GM12878 (cell line): ENCODE results near the gene DYNLT3. TPM values are rescaled to one million over a fixed set of nuclear protein-coding genes. Genes with fewer than 3 reads are reported as not detected.
A peak's percentile ranks its signal among the peaks of the same experiment; 100 is the strongest.

ENCODE experiments used
- ATAC-seq: fragments of 200-7000 bp; cut with Tn5 transposase; 3 replicates; pipeline ENCODE4 v1.9.1; 2020; ENCODE audit warnings: mild to moderate bottlenecking, moderate library complexity
- BruUV-seq: library from RNA; stranded (reverse); fragments of 400-500 nt; replicated peaks from 2 replicates; lab custom pipeline; 2021; lab: Mats Ljungman, UMichigan
- CTCF ChIA-PET: fragments of 300-600 bp; sonication (Branson Sonifier 250); formaldehyde crosslinking; extraction: SDS; loops from one replicate; lab custom pipeline; 2021; ENCODE audit warnings: inconsistent platforms; lab: Yijun Ruan, JAX
- POLR2A ChIA-PET: fragments of 350-600 bp; formaldehyde crosslinking; extraction: SDS; loops from one replicate; lab custom pipeline; 2021; ENCODE audit warnings: inconsistent platforms; lab: Charles Lee
- RAD21 ChIA-PET: fragments of 300-600 bp; sonication (Branson Sonifier 250); formaldehyde crosslinking; loops from one replicate; lab custom pipeline; 2023; ENCODE audit warnings: antibody characterized with exemption; ENCODE audit not compliant: unreplicated experiment; lab: Charles Lee
- SMC1A ChIA-PET: fragments of 300-600 bp; sonication (Branson Sonifier 250); formaldehyde crosslinking; loops from one replicate; lab custom pipeline; 2023; ENCODE audit not compliant: unreplicated experiment, uncharacterized antibody; lab: Charles Lee
- DNase-seq: peaks from one replicate; pipeline ENCODE4 v3.0.0-alpha.2; 2011; ENCODE audit warnings: low read depth, low spot score
- FAIRE-seq: peaks from 3 replicates; lab custom pipeline; 2011; peaks lifted over from hg19 to GRCh38; lab: Jason Lieb, UNC
- H2AFZ ChIP-seq: 2 replicates; pipeline ENCODE4 v1.6.0; 2011; ENCODE audit warnings: low read depth, low read length, control low read depth; ENCODE audit not compliant: control insufficient read depth
- H3K27ac ChIP-seq: 2 replicates; pipeline ENCODE4 v1.5.1; 2011; ENCODE audit warnings: control low read depth; ENCODE audit not compliant: control insufficient read depth, insufficient read depth
- H3K27me3 ChIP-seq, 2 experiments: replicated peaks in 1 of 2; 2 replicates each; pipeline versions ENCODE4 v1.6.0 to v1.6.1; 2011; ENCODE audit warnings: low read length in 1 of 2; ENCODE audit not compliant: control insufficient read depth in 2 of 2, insufficient read depth in 2 of 2
- H3K36me3 ChIP-seq, 2 experiments: 2 replicates each; pipeline ENCODE4 v1.5.1; 2011; ENCODE audit warnings: low read length in 1 of 2; ENCODE audit not compliant: control insufficient read depth in 2 of 2, insufficient read depth in 2 of 2
- H3K4me1 ChIP-seq: 2 replicates; pipeline ENCODE4 v1.6.1; 2011; ENCODE audit warnings: mild to moderate bottlenecking, low read length, moderate library complexity, mixed read lengths; ENCODE audit not compliant: control insufficient read depth, insufficient read depth
- H3K4me2 ChIP-seq: 2 replicates; pipeline ENCODE4 v1.6.0; 2011; ENCODE audit warnings: control low read depth; ENCODE audit not compliant: control insufficient read depth, insufficient read depth
- H3K4me3 ChIP-seq: fragments of 200-600 bp; sonication (generic); 2 replicates; pipeline ENCODE4 v1.5.1; 2016
- H3K79me2 ChIP-seq: 2 replicates; pipeline ENCODE4 v1.6.0; 2011; ENCODE audit warnings: low read length; ENCODE audit not compliant: control insufficient read depth, insufficient read depth
- H3K9ac ChIP-seq: 2 replicates; pipeline ENCODE4 v1.8.0; 2011; ENCODE audit warnings: low read length, control low read depth, mixed read lengths; ENCODE audit not compliant: control insufficient read depth, insufficient read depth
- H3K9me3 ChIP-seq: replicated peaks from 3 replicates; pipeline ENCODE4 v1.5.1; 2011; ENCODE audit warnings: mild to moderate bottlenecking, low read length; ENCODE audit not compliant: control insufficient read depth, insufficient read depth
- H4K20me1 ChIP-seq: 2 replicates; pipeline ENCODE4 v1.6.0; 2011; ENCODE audit not compliant: control insufficient read depth, insufficient read depth
- ATF3 ChIP-seq: IDR thresholded peaks from 2 replicates; pipeline ENCODE4 v1.6.1; 2011; ENCODE audit warnings: low read depth, mild to moderate bottlenecking, low read length, moderate library complexity, borderline replicate concordance; ENCODE audit errors: extremely low read depth
- BCL3 ChIP-seq: IDR thresholded peaks from 2 replicates; pipeline ENCODE4 v1.6.1; 2011; ENCODE audit warnings: borderline replicate concordance, low read depth, mild to moderate bottlenecking, moderate library complexity, low read length; ENCODE audit not compliant: insufficient read depth, poor library complexity, severe bottlenecking
- CBFB ChIP-seq: IDR thresholded peaks from 2 replicates; pipeline ENCODE4 v1.6.1; 2016; ENCODE audit warnings: antibody characterized with exemption, low read depth
- MLLT1 ChIP-seq: fragments of 450-650 bp; IDR thresholded peaks from 2 replicates; pipeline ENCODE4 v1.6.1; 2016; ENCODE audit warnings: mild to moderate bottlenecking
- NRF1 ChIP-seq: conservative IDR thresholded peaks from 2 replicates; pipeline ENCODE4 v1.6.1; 2011; ENCODE audit warnings: mild to moderate bottlenecking, low read depth, low read length, improper control_type of control experiment
- PML ChIP-seq: IDR thresholded peaks from 2 replicates; pipeline ENCODE4 v1.6.1; 2012; ENCODE audit warnings: low read length, inconsistent platforms
- RUNX3 ChIP-seq: IDR thresholded peaks from 2 replicates; pipeline ENCODE4 v1.6.1; 2012; ENCODE audit warnings: low read length, inconsistent platforms
- WRNIP1 ChIP-seq: IDR thresholded peaks from 2 replicates; pipeline ENCODE4 v1.6.1; 2011; ENCODE audit warnings: low read depth, low read length, improper control_type of control experiment, borderline replicate concordance
- in situ Hi-C: fragments of 300-500 bp; cut with MboI; formaldehyde crosslinking; loops from 9 replicates; pipeline ENCODE4 v1.14.3; 2018; ENCODE audit warnings: mixed read lengths
- intact Hi-C: fragments of 100-400 bp; cut with micrococcal nuclease; formaldehyde crosslinking; loops from one replicate; pipeline ENCODE4 v1.14.2; 2022; ENCODE audit not compliant: unreplicated experiment
- polyA plus RNA-seq, 11 experiments: library from polyadenylated mRNA; depleted of rRNA in 4 of 11; unstranded in 6 of 11; stranded (reverse) in 5 of 11; fragments of >200 nt; fragmentation: Nextera tagmentation in 4 of 11; fragmentation: Illumina TruSeq in 1 of 11; extraction: Ambion mirVana in 4 of 11; extraction: Trizol in 1 of 11; gene quantifications; 1 replicate in 1 of 11; 2 replicates in 10 of 11; pipeline versions ENCODE4 v1.2.1 to v1.2.3, GENCODE V29; 2011 to 2016; ENCODE audit warnings: inconsistent platforms in 2 of 11, missing spikeins in 2 of 11, low read depth in 1 of 11
- total RNA-seq, 4 experiments: library from RNA; depleted of rRNA in 3 of 4; stranded (reverse); fragments of >200 nt in 3 of 4; fragmentation: Illumina TruSeq in 1 of 4; extraction: Trizol in 1 of 4; gene quantifications; 2 replicates each; pipeline versions ENCODE4 v1.2.1 to v1.2.3, GENCODE V29; 2013 to 2021

Gene DYNLT3
- total and polyA plus RNA-seq, 10 of the 15 experiments (the other 5 are each of a cell fraction or from before 2014, with no cell fraction given), result 8.0 to 19.2 (median 12.8) TPM

GRCh38 chrX:37844622-37845021 lies 2.7 kb downstream of the DYNLT3 start:
- no peaks in the 10 kb centered on the region for H3K79me2 ChIP-seq
- no peak overlapping the region for H3K4me3 ChIP-seq
- no peaks in the 10 kb centered on the region for H3K9me3 ChIP-seq
- intact Hi-C loops, result no loop called here
- DNase-seq (no peak), FAIRE-seq (no peak), ATAC-seq (no peak)
- in situ Hi-C loops, result loop anchor here (25.0 kb wide), 1 partner anchor 357 kb away; no protein-coding TSS in a partner anchor
- no peak overlapping the region for H3K4me2 ChIP-seq
- no peak overlapping the region for H3K9ac ChIP-seq
- TF ChIP-seq WRNIP1 (no peak), PML (no peak), NRF1 (no peak), BCL3 (no peak), MLLT1 (no peak), ATF3 (no peak), CBFB (no peak), RUNX3 (no peak)
- H4K20me1 ChIP-seq, result no peaks in the 10 kb centered on the region
- RAD21 ChIA-PET, result no interaction called here
- no peaks in the 10 kb centered on the region for H3K36me3 ChIP-seq
- SMC1A ChIA-PET, result interaction anchor here (1.3 kb wide), 1 partner anchor 20 kb away, joined by 4 read pairs; no protein-coding TSS in a partner anchor
- BruUV-seq, result TSS peak; percentile 64
- no peaks in the 10 kb centered on the region for H3K27me3 ChIP-seq
- CTCF ChIA-PET, result interaction anchor here (3.9 kb wide), 1 partner anchor 20 kb away, joined by 29 read pairs; no protein-coding TSS in a partner anchor
- H2AFZ ChIP-seq, result no peak overlapping the region
- no peaks in the 10 kb centered on the region for H3K4me1 ChIP-seq
- POLR2A ChIA-PET, result no interaction called here
- no peak overlapping the region for H3K27ac ChIP-seq
